ENCODE results near the gene ADCY10.
"Not testable (repeated sequence)": the region's sequence is repeated elsewhere in the genome, so short reads cannot be mapped to it uniquely, and the experiment has no call there.

ADCY10 gene

GRCh38 chr1:167815650-167816049 lies 98.3 kb downstream of the ADCY10 start:
- no peaks in the 10 kb centered on the region for H3K36me3 Mint-ChIP-seq (ENCODE audit: low read depth)
- peaks cover 35% of the 10 kb centered on the region for H3K9me3 Mint-ChIP-seq
- H3K27ac Mint-ChIP-seq, result no peak overlapping the region
- peaks cover under 1% of the 10 kb centered on the region for H3K27me3 Mint-ChIP-seq
- no peak overlapping the region for H3K4me3 Mint-ChIP-seq
- intact Hi-C loops (cut with micrococcal nuclease), result no loop called here
- H3K4me1 Mint-ChIP-seq (ENCODE audit: low read depth), result peaks cover 7% of the 10 kb centered on the region

GRCh38 chr1:167812972-167813371 lies 101.0 kb downstream of the ADCY10 start:
- H3K27me3 Mint-ChIP-seq, result no peaks in the 10 kb centered on the region
- intact Hi-C loops (cut with micrococcal nuclease), result no loop called here
- no peaks in the 10 kb centered on the region for H3K4me1 Mint-ChIP-seq (ENCODE audit: low read depth)
- no peaks in the 10 kb centered on the region for H3K36me3 Mint-ChIP-seq (ENCODE audit: low read depth)
- H3K27ac Mint-ChIP-seq, result no peak overlapping the region
- H3K9me3 Mint-ChIP-seq, result peaks cover 35% of the 10 kb centered on the region
- H3K4me3 Mint-ChIP-seq, result no peak overlapping the region

- H3K27me3 Mint-ChIP-seq, result no peaks in the 10 kb centered on the region
- H3K36me3 Mint-ChIP-seq (ENCODE audit: low read depth), result no peaks in the 10 kb centered on the region
- H3K9me3 Mint-ChIP-seq, result peaks cover 17% of the 10 kb centered on the region
- no peak overlapping the region for H3K27ac Mint-ChIP-seq
- peaks cover 16% of the 10 kb centered on the region for H3K4me1 Mint-ChIP-seq (ENCODE audit: low read depth)
- intact Hi-C loops (cut with micrococcal nuclease), result no loop called here
- H3K4me3 Mint-ChIP-seq, result no peak overlapping the region
Observed at GRCh38 chr1:167808690-167809089, 105.2 kb downstream of the ADCY10 start.

GRCh38 chr1:167808104-167808503 lies 105.8 kb downstream of the ADCY10 start:
- H3K4me3 Mint-ChIP-seq, result no peak overlapping the region
- intact Hi-C loops (cut with micrococcal nuclease), result no loop called here
- peaks cover 13% of the 10 kb centered on the region for H3K9me3 Mint-ChIP-seq
- no peaks in the 10 kb centered on the region for H3K27me3 Mint-ChIP-seq
- H3K36me3 Mint-ChIP-seq (ENCODE audit: low read depth), result no peaks in the 10 kb centered on the region
- H3K4me1 Mint-ChIP-seq (ENCODE audit: low read depth), result peaks cover 21% of the 10 kb centered on the region
- H3K27ac Mint-ChIP-seq, result no peak overlapping the region

- H3K27me3 Mint-ChIP-seq; intact Hi-C loops (cut with micrococcal nuclease); H3K9me3 Mint-ChIP-seq; H3K27ac Mint-ChIP-seq; H3K36me3 Mint-ChIP-seq (ENCODE audit: low read depth); H3K4me3 Mint-ChIP-seq: not testable (repeated sequence)
- peaks cover 22% of the 10 kb centered on the region for H3K4me1 Mint-ChIP-seq (ENCODE audit: low read depth)
Observed at GRCh38 chr1:167806676-167807075, 107.3 kb downstream of the ADCY10 start.

- intact Hi-C loops (cut with micrococcal nuclease); H3K9me3 Mint-ChIP-seq; H3K4me3 Mint-ChIP-seq; H3K27ac Mint-ChIP-seq; H3K27me3 Mint-ChIP-seq; H3K36me3 Mint-ChIP-seq (ENCODE audit: low read depth): not testable (repeated sequence)
- peaks cover 22% of the 10 kb centered on the region for H3K4me1 Mint-ChIP-seq (ENCODE audit: low read depth)
Observed at GRCh38 chr1:167806235-167806634, 107.7 kb downstream of the ADCY10 start.

GRCh38 chr1:167805041-167805556 lies 108.8 kb downstream of the ADCY10 start:
- Mint-ChIP-seq H3K4me3 (no peak overlapping the region), H3K36me3 (ENCODE audit: low read depth) (no peaks in the 10 kb centered on the region)

GRCh38 chr1:167803358-167804207 lies 110.4 kb downstream of the ADCY10 start:
- H3K36me3 Mint-ChIP-seq (ENCODE audit: low read depth), result no peaks in the 10 kb centered on the region
- H3K9me3 Mint-ChIP-seq, result no peaks in the 10 kb centered on the region
- H3K27me3 Mint-ChIP-seq, result no peaks in the 10 kb centered on the region
- H3K4me1 Mint-ChIP-seq (ENCODE audit: low read depth), result peaks cover 22% of the 10 kb centered on the region
- H3K4me3 Mint-ChIP-seq, result peak overlapping the region; percentile 55
- peak overlapping the region; percentile 9 for H3K27ac Mint-ChIP-seq
- intact Hi-C loops (cut with micrococcal nuclease), result loop anchor here (1.0 kb wide), 1 partner anchor 81 kb away; no protein-coding TSS in a partner anchor

More at GRCh38 chr1:167805041-167805556, 108.8 kb downstream of the ADCY10 start:
- Mint-ChIP-seq H3K27ac (peak overlapping the region; percentile 9), H3K27me3 (no peaks in the 10 kb centered on the region), H3K9me3 (no peaks in the 10 kb centered on the region), H3K4me1 (ENCODE audit: low read depth) (peaks cover 22% of the 10 kb centered on the region)
- intact Hi-C loops (cut with micrococcal nuclease), result no loop called here

GRCh38 chr1:167802235-167802634 lies 111.7 kb downstream of the ADCY10 start:
- Mint-ChIP-seq H3K9me3 (no peaks in the 10 kb centered on the region), H3K36me3 (ENCODE audit: low read depth) (no peaks in the 10 kb centered on the region), H3K4me1 (ENCODE audit: low read depth) (peaks cover 24% of the 10 kb centered on the region), H3K4me3 (no peak overlapping the region), H3K27me3 (no peaks in the 10 kb centered on the region), H3K27ac (no peak overlapping the region)
- intact Hi-C loops (cut with micrococcal nuclease), result no loop called here

- Mint-ChIP-seq H3K4me1 (ENCODE audit: low read depth) (peaks cover 26% of the 10 kb centered on the region), H3K36me3 (ENCODE audit: low read depth) (no peaks in the 10 kb centered on the region), H3K9me3 (no peaks in the 10 kb centered on the region), H3K27me3 (no peaks in the 10 kb centered on the region), H3K4me3 (no peak overlapping the region), H3K27ac (no peak overlapping the region)
- intact Hi-C loops (cut with micrococcal nuclease), result no loop called here
Observed at GRCh38 chr1:167800251-167800650, 113.7 kb downstream of the ADCY10 start.

GRCh38 chr1:167799747-167800146 lies 114.2 kb downstream of the ADCY10 start:
- intact Hi-C loops (cut with micrococcal nuclease), result no loop called here
- no peak overlapping the region for H3K4me3 Mint-ChIP-seq
- no peaks in the 10 kb centered on the region for H3K27me3 Mint-ChIP-seq
- H3K9me3 Mint-ChIP-seq, result no peaks in the 10 kb centered on the region
- peaks cover 21% of the 10 kb centered on the region for H3K4me1 Mint-ChIP-seq (ENCODE audit: low read depth)
- H3K36me3 Mint-ChIP-seq (ENCODE audit: low read depth), result no peaks in the 10 kb centered on the region
- no peak overlapping the region for H3K27ac Mint-ChIP-seq

GRCh38 chr1:167798952-167799351 lies 115.0 kb downstream of the ADCY10 start:
- H3K27me3 Mint-ChIP-seq, result no peaks in the 10 kb centered on the region
- peaks cover 14% of the 10 kb centered on the region for H3K4me1 Mint-ChIP-seq (ENCODE audit: low read depth)
- H3K4me3 Mint-ChIP-seq, result no peak overlapping the region
- intact Hi-C loops (cut with micrococcal nuclease), result no loop called here
- no peak overlapping the region for H3K27ac Mint-ChIP-seq
- no peaks in the 10 kb centered on the region for H3K36me3 Mint-ChIP-seq (ENCODE audit: low read depth)
- H3K9me3 Mint-ChIP-seq, result no peaks in the 10 kb centered on the region

GRCh38 chr1:167797015-167797414 lies 116.9 kb downstream of the ADCY10 start:
- intact Hi-C loops (cut with micrococcal nuclease), result no loop called here
- H3K9me3 Mint-ChIP-seq, result no peaks in the 10 kb centered on the region
- H3K4me3 Mint-ChIP-seq, result no peak overlapping the region
- peaks cover 10% of the 10 kb centered on the region for H3K4me1 Mint-ChIP-seq (ENCODE audit: low read depth)
- H3K36me3 Mint-ChIP-seq (ENCODE audit: low read depth), result peaks cover 6% of the 10 kb centered on the region
- no peaks in the 10 kb centered on the region for H3K27me3 Mint-ChIP-seq
- H3K27ac Mint-ChIP-seq, result peak overlapping the region; percentile 58

- H3K27me3 Mint-ChIP-seq, result no peaks in the 10 kb centered on the region
- H3K36me3 Mint-ChIP-seq (ENCODE audit: low read depth), result peaks cover 8% of the 10 kb centered on the region
- H3K27ac Mint-ChIP-seq, result no peak overlapping the region
- H3K9me3 Mint-ChIP-seq, result no peaks in the 10 kb centered on the region
- no peak overlapping the region for H3K4me3 Mint-ChIP-seq
- intact Hi-C loops (cut with micrococcal nuclease), result no loop called here
- peaks cover 20% of the 10 kb centered on the region for H3K4me1 Mint-ChIP-seq (ENCODE audit: low read depth)
Observed at GRCh38 chr1:167795810-167796740, 117.9 kb downstream of the ADCY10 start.
